Pancreas (tissue), 10 donors: ENCODE results near the gene PLEKHO2. TPM values are rescaled to one million over a fixed set of nuclear protein-coding genes. Genes with fewer than 3 reads are reported as not detected.

Experiments
- ATAC-seq, 4 donors: fragments of 200-7000 bp; cut with Tn5 transposase; one replicate each; pipeline versions ENCODE4 v1.8.0 to v1.9.1; 2020; ENCODE audit warnings: mild to moderate bottlenecking in 4 of 4, moderate library complexity in 4 of 4
- DNase-seq, 6 donors: peaks; one replicate each; pipeline ENCODE4 v3.0.0-alpha.2; 2020
- FAIRE-seq: peaks from 2 replicates; lab custom pipeline; 2012; peaks lifted over from hg19 to GRCh38; lab: Jason Lieb, UNC
- H3K27ac ChIP-seq, 4 donors: fragments of 200-600 bp; sonication (generic); 1 replicate in 3 of 4; 2 replicates in 1 of 4; pipeline versions ENCODE4 v1.5.0 to v1.8.0; 2020
- H3K27me3 ChIP-seq, 4 donors: fragments of 200-600 bp; one replicate each; pipeline ENCODE4 v1.8.0; 2021
- H3K36me3 ChIP-seq, 3 donors: fragments of 200-600 bp; sonication (generic) in 1 of 3; one replicate each; pipeline versions ENCODE4 v1.5.0 to v1.8.0; 2020 to 2021
- H3K4me1 ChIP-seq, 3 donors: fragments of 200-600 bp; one replicate each; pipeline ENCODE4 v1.8.0; 2021
- H3K4me3 ChIP-seq, 4 donors: fragments of 200-600 bp; sonication (generic) in 2 of 4; one replicate each; pipeline versions ENCODE4 v1.5.0 to v1.8.0; 2020 to 2021
- H3K9me3 ChIP-seq, 4 donors: fragments of 200-600 bp; one replicate each; pipeline ENCODE4 v1.8.0; 2021
- WGBS, 2 donors: extraction: QIAGEN DNeasy Blood & Tissue Kit; methylation state at CpG; one replicate each; pipeline ENCODE4 v1.1.7; 2013; 5-methylcytosine and 5-hydroxymethylcytosine counted together
- intact Hi-C, 3 donors: fragments of 100-400 bp; cut with DNase I; formaldehyde crosslinking; loops; one replicate each; pipeline versions ENCODE4 v1.11.1 to v1.14.2; 2022
- polyA plus RNA-seq, 2 donors: library from polyadenylated mRNA; stranded (reverse); fragments of 200-250 nt; gene quantifications; one replicate each; pipeline ENCODE4 v1.2.3, GENCODE V29; 2013
- total RNA-seq, 6 donors: library from RNA; stranded (reverse); fragmentation: NEBNext Ultra II Directional in 4 of 6; extraction: Animal tissue kit (Norgen Biotek cat#: 25700) in 4 of 6; gene quantifications; one replicate each; pipeline versions ENCODE4 v1.2.1 to v1.2.4, GENCODE V29; 2021 to 2023
- TF ChIP-seq, protein P1 (sequence below), 4 donors: fragments of 200-600 bp; sonication (generic) in 3 of 4; IDR thresholded peaks; one replicate each; pipeline versions ENCODE4 v1.5.0 to v1.8.0; 2021; ENCODE audit warnings: antibody characterized with exemption in 4 of 4
- donor health status: healthy with polysubstance abuse.
- donor health status: DM: no; HTN: no; CAD: no; lungs with moderate emphysema.
- donor health status: DM: no; HTN: no; CAD: no.
- donor health status: control.
- donor health status: control.
- donor health status: Bipolar disorder and iron deficiency.
- donor health status: DM: yes; HTN: yes; CAD: no.
- donor health status: DM: no; HTN: no; CAD: no.
- donor health status: DM: no; HTN: no; CAD: no.
- donor health status: DM: yes; HTN: yes; CAD: no.

Gene PLEKHO2
- total and polyA plus RNA-seq, 8 donors, result 1.3 to 13.5 (median 5.3) TPM

GRCh38 chr15:64865126-64865997 lies 23.6 kb downstream of the PLEKHO2 start:
- 88 to 92% methylated on average over 12 of the region's 12 CpGs for WGBS, 2 donors
- no peak for ATAC-seq
- no peaks in the 10 kb centered on the region for H3K9me3 ChIP-seq
- FAIRE-seq, result no peak
- DNase-seq, result no peak
- H3K4me3 ChIP-seq, result no peak overlapping the region
- no peaks in the 10 kb centered on the region for H3K27me3 ChIP-seq
- H3K27ac ChIP-seq, result no peak overlapping the region
- no peaks in the 10 kb centered on the region for H3K4me1 ChIP-seq
- TF ChIP-seq, protein P1, sequence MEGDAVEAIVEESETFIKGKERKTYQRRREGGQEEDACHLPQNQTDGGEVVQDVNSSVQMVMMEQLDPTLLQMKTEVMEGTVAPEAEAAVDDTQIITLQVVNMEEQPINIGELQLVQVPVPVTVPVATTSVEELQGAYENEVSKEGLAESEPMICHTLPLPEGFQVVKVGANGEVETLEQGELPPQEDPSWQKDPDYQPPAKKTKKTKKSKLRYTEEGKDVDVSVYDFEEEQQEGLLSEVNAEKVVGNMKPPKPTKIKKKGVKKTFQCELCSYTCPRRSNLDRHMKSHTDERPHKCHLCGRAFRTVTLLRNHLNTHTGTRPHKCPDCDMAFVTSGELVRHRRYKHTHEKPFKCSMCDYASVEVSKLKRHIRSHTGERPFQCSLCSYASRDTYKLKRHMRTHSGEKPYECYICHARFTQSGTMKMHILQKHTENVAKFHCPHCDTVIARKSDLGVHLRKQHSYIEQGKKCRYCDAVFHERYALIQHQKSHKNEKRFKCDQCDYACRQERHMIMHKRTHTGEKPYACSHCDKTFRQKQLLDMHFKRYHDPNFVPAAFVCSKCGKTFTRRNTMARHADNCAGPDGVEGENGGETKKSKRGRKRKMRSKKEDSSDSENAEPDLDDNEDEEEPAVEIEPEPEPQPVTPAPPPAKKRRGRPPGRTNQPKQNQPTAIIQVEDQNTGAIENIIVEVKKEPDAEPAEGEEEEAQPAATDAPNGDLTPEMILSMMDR (IDR thresholded peaks at IDR 0.05), result no peak
- intact Hi-C loops, result no loop called here
- H3K36me3 ChIP-seq, result no peaks in the 10 kb centered on the region

GRCh38 chr15:64865998-64866520 lies 24.3 kb downstream of the PLEKHO2 start:
- FAIRE-seq (no peak), ATAC-seq (peak in 1 of 4 donors; percentile 18), DNase-seq (no peak)
- no peaks in the 10 kb centered on the region for H3K4me1 ChIP-seq
- 66 to 75% methylated on average over 5 to 6 of the region's 6 CpGs for WGBS, 2 donors
- intact Hi-C loops, result no loop called here
- H3K36me3 ChIP-seq, result no peaks in the 10 kb centered on the region
- H3K4me3 ChIP-seq, result no peak overlapping the region
- no peaks in the 10 kb centered on the region for H3K27me3 ChIP-seq
- no peak overlapping the region for H3K27ac ChIP-seq
- TF ChIP-seq, protein P1 (IDR thresholded peaks at IDR 0.05), result no peak
- no peaks in the 10 kb centered on the region for H3K9me3 ChIP-seq

DNA sequence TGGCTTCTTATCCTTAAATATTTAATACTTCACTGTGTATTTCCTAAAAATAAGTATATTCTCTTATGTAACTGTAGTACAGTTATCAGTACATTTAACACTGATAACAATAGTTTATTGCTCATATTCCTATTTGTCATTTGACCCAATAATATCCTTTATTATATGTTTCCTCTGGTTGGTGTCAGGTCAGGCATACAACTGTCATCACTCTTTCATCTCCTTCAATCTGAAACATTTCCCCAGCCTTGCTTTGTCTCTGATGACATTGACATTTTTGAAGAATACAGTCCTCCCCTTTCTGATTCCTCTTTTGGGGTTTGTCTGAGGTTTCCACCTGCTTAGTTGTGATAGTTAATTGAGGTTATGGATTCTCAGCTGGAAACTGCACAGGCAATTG lies 27.8 kb downstream of the PLEKHO2 start:
- Histone ChIP-seq H3K4me1 (no peaks in the 10 kb centered on the region), H3K27ac (no peak overlapping the region), H3K9me3 (no peaks in the 10 kb centered on the region), H3K36me3 (no peaks in the 10 kb centered on the region), H3K27me3 (no peaks in the 10 kb centered on the region), H3K4me3 (no peak overlapping the region)
- TF ChIP-seq, protein P1 (IDR thresholded peaks at IDR 0.05), result no peak
- ATAC-seq (no peak), FAIRE-seq (no peak), DNase-seq (no peak)
- intact Hi-C loops, result no loop called here

DNA sequence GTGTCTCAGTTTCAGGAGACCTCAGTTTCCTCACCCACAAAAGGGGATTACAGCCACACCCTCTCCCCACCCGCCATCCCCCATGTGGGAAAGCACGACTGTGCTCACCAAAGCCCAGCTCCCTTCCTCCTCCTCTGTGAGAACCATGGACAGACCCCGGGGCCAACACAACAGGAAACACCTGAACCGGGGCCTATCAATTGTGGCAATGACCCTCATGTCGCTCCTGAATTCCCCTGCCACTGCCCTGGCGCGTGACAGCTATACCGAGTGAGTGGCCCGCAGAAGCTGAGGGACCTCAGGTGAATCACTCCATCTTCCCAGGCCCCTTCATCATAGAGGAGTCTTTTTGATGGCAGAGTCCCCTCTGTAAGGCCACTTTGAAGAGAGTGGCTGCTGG lies 28.6 kb downstream of the PLEKHO2 start:
- ATAC-seq (no peak), DNase-seq (no peak), FAIRE-seq (no peak)
- Histone ChIP-seq H3K27ac (no peak overlapping the region), H3K36me3 (no peaks in the 10 kb centered on the region), H3K4me1 (no peaks in the 10 kb centered on the region), H3K4me3 (no peak overlapping the region), H3K27me3 (no peaks in the 10 kb centered on the region), H3K9me3 (no peaks in the 10 kb centered on the region)
- TF ChIP-seq, protein P1 (IDR thresholded peaks at IDR 0.05), result no peak
- intact Hi-C loops, result no loop called here
- 83 to 87% methylated on average over 9 of the region's 9 CpGs for WGBS, 2 donors
